Measurements from ENCODE around the gene ERCC3.
"Not testable (repeated sequence)": the region's sequence is repeated elsewhere in the genome, so short reads cannot be mapped to it uniquely, and the experiment has no call there.

ERCC3 gene

DNA sequence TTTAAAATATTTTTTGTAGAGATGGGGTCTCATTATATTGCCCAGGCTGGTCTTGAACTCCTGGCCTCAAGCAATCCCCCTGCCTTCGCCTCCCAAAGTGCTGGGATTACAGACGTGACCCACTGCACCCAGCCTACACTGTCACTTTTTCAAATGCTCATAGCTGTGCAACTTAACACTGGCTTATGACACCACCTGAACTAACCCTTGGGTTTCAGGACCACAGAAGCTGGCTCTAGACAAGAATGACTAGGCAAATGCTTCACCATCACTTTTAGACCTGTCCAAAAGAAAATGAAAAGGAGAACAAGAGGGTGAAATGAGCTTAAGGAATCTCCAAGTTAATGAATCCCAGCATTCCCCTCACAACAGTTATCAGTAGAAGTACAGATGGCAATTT is 13.3 kb downstream of the ERCC3 start:
- H3K4me3 ChIP-seq (ENCODE audit: low read depth, low read length) = no peak overlapping the region

DNA sequence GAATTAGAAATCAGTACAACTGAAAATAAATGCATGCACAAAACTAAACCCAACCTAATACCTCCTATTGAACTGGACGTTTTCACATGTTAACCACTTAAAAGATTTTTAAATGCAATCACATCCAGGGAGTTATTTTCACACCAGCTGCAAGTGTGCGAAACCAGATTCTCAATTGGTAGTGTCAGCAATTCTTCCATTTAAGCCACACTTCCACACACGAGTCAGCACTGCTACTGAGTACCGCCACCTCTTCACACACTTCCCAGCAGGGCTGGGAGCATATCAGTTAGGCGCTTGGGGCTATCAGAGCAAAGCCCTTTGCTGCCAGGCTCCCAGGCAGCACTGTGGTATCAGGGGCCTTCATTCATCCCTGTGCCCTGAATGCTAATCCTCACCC is 14.2 kb downstream of the ERCC3 start:
- H3K4me3 ChIP-seq (ENCODE audit: low read depth, low read length) = no peak overlapping the region

DNA sequence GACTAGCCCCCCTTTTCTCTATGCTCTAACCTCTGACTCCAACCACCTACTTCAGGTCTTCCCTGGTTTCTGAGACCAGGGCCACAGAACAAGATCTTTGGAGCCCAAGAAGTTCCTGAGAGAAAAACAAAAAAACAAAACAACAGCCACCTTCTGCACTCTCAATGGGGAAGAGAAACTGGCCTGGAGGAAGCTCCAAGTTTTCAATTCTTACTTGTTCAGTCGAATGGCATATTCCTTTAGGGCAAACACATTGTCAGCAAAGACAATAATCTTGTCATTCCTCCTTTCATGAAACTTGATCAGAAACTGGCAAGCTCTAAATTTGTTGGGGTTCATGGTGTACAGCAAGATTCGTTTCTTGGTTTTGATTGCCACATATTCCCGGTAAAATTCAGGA is 15.0 kb downstream of the ERCC3 start:
- no peak overlapping the region for H3K4me3 ChIP-seq (ENCODE audit: low read depth, low read length)

DNA sequence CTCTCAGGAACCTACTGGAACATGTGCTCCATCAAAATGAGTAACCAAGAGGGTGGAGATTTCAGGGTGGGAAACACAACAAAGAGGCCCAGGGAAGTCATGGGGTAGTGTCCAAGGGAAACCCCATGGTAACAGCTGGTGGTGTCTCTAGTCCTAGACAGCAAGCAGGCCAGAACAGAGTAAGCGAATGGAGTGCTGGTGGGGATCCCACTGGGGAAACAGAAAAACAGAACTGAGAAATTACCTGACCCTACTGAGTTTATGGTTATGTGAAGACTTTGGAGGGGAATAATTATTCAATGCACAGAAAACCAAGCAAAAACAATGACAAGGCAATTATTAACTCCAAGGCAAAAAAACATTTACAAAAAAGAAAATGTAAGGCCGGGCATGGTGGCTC is 16.9 kb downstream of the ERCC3 start:
- no peak overlapping the region for H3K4me3 ChIP-seq (ENCODE audit: low read depth, low read length)

DNA sequence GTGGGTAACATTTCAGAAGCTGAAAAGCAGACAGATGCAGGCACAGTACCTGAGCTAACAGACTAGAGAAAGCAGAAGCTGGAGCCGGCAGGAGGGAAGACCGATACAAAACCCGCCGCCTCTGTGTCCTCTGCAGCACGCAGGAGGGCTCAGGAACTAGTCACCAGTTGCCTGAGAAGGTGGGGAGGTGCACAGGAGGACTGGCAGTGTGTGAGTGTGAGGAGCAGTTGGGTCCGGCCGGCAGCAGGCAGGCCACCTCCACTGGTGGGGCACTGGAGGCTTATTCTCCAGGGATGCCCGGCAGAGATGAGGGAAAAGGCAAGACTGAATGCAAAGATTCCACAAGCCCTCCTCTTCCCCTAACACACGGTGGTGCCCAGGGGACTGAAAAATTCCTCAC is 18.2 kb downstream of the ERCC3 start:
- no peak overlapping the region for H3K4me3 ChIP-seq (ENCODE audit: low read depth, low read length)

DNA sequence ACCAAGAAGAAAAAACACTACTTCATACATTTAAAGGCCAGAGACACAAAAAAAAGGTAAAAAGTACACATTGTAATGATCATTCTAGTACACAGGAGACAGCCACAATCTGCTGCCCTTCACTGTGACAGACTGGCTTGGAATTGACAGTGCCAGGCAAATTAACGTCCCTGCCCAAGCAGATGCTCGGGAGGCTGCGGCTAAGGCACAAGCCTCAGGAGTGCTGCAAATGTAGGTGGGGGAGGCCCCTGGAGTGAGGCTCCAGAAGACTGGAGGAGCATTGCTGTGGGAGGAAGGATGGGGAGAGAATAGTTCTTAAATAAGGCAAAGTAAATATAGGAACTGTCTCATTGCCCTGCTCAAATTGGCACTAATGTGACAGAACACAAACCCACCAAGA is 18.6 kb downstream of the ERCC3 start:
- H3K4me3 ChIP-seq (ENCODE audit: low read depth, low read length) = no peak overlapping the region

DNA sequence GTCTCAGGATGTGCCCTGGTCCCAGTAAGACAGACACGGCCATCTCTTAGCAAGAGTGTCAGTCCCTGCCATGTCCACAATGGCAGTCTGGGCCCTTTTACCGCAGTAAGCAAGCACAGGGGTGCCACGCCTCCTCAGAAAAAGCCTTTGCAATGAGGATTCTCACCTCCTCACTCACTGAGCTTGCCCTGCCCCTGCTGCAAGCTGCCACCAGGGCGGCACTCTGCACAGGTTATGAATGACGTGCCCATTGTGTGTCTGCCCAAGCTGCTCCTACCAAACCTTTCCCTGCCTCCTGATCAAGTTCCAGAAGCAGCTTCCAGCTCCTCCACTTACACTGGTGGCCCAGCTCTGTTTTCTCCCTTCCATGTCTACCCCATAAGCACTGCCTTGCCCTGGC is 23.3 kb downstream of the ERCC3 start:
- no peak overlapping the region for H3K4me3 ChIP-seq (ENCODE audit: low read depth, low read length)

DNA sequence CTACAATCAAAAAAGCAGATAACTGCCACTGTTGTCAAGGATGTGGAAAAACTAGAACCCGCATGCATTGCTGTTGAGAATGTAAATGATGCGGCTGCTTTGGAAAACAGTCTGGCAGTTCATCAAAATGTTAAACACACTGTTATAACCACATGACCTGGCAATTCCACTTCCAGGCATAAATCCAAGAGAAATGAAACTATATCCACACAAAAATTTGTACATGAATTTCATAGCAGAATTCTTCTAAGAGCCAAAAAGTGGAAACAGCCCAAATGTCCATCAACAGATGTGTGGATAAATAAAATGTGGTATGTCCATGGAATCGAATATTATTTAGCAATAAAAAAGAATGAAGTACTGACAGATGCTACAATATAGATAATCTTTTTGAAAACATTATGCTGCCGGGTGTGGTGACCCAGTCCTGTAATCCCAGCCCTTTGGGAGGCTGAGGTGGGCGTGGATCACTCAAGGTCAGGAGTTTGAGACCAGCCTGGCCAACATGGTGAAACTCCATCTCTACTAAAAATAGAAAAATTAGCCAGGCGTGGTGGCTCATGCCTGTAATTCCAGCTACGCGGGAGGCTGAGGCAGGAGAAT is 32.0 kb downstream of the ERCC3 start:
- H3K4me3 ChIP-seq (ENCODE audit: low read depth, low read length) = no peak overlapping the region

DNA sequence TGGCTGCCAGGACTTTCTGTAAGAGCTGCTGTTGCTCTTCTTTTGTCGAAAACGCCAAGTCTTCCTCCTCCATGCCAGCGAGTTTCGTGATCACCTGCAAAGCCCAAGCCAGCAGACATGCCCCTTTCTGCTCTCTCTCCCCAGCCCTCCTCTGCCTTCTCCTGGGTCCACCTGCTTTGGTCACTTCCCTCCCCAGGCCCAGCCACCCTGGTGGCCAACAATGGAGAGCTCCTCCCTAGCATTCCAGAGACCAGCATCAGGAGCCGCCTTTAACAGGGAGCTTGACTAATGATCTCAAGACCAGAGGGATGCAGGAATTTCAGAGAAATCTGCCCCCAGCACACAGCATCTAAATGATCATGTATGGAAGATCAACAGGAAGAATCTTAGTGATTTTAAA is 34.6 kb downstream of the ERCC3 start:
- H3K4me3 ChIP-seq (ENCODE audit: low read depth, low read length) = no peak overlapping the region

DNA sequence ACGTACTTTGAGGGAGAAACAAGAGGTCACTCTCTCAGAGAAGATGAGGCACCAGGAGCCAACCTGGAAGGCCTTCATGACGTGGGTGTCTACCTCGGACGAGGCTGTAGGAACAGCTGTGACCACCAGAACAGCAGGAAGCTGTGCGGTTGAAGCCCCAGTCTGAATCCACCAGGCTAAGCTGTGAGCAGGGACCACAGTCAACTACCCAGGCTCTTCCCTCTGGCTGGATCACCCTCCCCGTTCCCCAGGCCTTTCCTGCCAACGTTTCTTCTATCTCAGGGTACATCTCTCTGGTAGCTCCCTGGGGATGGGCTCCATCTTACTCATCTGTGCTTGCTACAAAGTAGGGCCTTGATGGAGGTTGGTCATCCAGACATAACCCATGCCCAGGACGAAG is 37.1 kb downstream of the ERCC3 start:
- H3K4me3 ChIP-seq (ENCODE audit: low read depth, low read length) = no peak overlapping the region

DNA sequence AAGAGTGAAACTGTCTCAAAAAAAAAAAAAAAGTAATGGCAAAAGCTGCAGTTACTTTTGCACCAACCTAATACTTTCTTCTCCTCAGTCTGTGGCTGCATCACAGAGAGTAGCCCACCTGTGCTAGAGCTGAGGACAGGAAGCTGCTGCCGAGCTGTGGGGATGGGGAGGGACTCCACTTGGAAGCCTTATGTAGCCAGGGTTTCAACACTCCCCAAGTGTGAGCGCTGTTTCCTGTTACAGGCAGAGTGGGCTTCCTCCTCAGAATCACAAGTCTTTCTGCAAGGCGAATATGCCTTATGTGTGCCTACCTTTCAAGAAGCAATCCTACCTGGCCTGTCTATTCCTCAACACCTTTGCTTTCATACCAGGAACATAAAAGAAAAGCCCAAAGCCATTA is 37.6 kb downstream of the ERCC3 start:
- no peak overlapping the region for H3K4me3 ChIP-seq (ENCODE audit: low read depth, low read length)

DNA sequence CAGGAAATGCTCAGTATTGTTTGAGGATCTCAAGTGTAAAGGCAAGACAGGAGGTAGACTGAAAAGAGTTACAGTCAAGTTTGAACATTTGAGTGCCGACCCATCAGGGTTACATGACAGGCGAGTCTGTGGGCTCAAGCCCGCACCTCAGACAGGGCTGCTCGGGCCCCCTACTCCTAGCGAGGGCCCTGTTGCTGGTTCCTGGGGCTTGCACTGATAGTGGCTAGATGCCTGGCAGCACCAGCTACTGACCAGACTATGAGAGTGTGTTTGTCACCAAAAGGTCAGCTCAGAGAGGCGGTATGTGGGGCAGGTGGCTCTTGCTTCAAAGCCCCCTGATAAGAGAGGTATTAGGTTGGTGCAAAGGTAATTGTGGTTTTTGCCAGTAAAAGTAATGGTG is 38.2 kb downstream of the ERCC3 start:
- H3K4me3 ChIP-seq (ENCODE audit: low read depth, low read length) = no peak overlapping the region

DNA sequence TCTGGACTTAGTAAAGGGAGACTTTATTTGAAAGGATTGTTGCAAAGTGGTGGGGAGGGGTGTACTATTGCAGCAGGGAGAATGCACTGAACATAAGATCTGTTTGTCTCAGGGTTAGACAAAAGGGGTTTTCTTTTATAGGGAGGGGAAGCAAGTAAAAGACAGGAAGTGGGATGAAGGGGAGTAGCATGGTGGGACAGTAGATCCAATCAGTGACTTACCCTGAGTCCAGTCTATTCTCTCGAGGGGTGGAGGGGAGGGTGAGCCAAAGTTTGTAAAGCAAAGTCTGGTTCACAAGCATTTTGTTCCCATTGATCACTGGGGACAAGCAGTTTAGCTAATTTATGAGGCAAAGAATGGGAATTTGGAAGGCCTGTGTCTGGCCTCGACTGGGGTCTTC is 38.8 kb downstream of the ERCC3 start:
- no peak overlapping the region for H3K4me3 ChIP-seq (ENCODE audit: low read depth, low read length)

DNA sequence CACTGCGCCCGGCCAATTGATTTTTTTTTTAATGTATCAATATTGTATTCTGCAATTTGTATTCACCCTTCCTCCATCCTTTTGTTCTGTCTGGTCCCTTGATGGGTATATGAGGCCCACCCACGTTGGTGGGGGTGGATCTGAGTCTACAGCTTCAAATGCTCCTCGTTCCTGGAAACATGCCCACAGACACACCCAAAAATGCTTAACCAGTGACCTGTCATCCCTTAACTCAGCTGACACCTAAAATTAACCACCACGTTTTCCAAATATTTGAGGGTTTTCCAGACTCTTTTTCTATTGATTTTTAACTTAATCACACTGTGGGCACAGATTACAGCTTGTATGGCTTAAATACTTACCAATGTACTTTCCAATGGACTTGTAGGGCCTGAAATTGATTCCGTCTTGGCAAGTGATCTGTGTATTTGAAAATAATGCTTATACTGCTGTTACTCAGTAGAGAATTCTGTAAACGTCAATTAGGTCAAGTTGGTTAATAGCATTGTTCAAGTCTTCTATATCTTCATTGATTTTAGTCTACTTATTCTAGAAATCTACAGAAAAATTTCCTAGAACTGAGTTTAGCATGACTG is 39.5 kb downstream of the ERCC3 start:
- no peak overlapping the region for H3K4me3 ChIP-seq (ENCODE audit: low read depth, low read length)

DNA sequence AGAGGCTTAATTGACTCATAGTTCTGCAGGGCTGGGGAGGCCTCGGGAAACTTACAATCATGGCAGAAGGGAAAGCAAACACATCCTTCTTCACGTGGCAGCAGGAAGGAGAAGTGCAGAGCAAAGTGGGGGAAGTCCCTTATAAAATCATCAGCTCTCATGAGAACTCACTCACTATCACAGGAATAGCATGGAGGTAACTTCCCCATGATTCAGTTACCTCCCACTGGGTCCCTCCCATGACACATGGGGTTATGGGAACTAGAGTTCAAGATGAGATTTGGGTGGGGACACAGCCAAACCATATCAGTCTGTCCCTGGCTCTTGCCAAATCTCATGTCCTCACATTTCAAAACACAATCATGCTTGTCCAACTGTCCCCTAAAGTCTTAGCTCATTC is 52.8 kb downstream of the ERCC3 start:
- not testable (repeated sequence) for H3K4me3 ChIP-seq (ENCODE audit: low read depth, low read length)

DNA sequence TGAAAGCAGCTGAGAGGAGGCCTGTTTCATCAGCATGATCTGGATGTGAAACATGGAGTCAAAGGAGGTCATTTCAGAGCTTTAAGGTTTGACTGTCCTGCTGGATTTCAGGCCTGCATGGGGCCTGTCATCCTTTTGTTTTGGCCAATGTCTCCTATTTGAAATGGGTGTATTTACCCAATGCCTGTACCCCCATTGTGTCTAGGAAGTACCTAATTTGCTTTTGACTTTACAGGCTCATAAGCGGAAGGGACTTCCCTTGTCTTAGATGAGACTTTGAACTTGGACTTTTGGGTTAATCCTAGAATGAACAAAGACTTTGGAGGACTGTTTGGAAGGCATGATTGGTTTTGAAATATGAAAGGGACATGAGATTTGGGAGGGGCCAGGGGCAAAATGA is 54.5 kb downstream of the ERCC3 start:
- H3K4me3 ChIP-seq (ENCODE audit: low read depth, low read length) = no peak overlapping the region

DNA sequence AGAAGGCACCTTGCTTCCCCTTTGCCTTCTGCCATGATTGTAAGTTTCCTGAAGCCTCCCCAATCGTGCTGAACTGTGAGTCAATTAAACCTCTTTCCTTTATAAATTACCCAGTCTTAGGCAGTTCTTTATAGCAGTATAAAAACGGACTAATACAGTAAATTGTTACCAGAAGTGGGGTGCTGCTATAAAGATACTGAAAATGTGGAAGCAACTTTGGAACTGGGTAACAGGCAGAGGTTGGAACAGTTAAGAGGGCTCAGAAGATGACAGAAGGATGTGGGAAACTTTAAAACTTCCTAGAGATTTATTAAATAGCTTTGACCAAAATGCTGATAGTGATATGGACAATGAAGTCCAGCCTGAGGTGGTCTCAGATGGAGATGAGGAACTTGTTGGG is 56.2 kb downstream of the ERCC3 start:
- H3K4me3 ChIP-seq (ENCODE audit: low read depth, low read length) = not testable (repeated sequence)

DNA sequence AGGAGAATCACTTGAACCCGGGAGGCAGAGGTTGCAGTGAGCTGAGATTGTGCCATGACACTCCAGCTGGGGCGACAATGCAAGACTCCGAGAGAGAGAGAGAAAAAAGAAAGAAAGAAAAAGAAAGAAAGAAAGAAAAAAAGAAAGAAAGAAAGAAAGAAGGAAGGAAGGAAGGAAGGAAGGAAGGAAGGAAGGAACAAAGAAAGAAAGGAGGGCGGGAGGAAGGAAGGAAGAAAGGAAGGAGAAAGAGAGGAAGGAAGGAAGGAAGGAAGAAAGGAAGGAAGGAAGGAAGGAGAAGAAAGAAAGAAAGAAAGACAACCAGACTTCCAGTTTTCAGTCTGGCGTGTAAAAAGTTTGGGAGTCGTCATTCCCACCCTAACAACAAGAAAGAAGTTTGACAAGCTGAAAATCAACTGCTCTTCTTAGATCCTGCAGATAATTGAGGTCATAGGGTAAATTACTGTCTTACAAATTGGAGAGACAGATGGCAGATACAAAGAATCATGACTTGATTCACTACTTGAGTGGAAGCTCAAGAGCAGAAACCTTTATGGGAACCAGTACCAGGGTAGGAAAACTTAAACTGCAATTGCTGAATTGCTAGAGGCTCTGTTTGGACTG is 58.8 kb downstream of the ERCC3 start:
- H3K4me3 ChIP-seq (ENCODE audit: low read depth, low read length) = no peak overlapping the region

DNA sequence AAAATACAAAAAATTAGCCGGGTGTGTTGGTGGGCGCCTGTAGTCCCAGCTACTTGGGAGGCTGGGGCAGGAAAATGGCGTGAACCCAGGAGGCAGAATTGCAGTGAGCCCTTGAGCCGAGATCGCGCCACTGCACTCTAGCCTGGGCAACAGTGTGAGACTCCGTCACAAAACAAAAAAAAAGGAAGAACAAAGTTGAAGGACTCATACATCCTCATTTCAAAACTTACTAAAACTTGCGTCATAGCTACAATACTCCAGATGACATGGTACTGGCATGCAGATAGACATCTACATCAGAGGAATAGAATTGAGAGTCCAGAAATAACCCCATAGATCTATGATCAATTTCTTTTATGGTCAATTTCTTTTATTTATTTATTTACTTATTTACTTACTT is 60.2 kb downstream of the ERCC3 start:
- no peak overlapping the region for H3K4me3 ChIP-seq (ENCODE audit: low read depth, low read length)

DNA sequence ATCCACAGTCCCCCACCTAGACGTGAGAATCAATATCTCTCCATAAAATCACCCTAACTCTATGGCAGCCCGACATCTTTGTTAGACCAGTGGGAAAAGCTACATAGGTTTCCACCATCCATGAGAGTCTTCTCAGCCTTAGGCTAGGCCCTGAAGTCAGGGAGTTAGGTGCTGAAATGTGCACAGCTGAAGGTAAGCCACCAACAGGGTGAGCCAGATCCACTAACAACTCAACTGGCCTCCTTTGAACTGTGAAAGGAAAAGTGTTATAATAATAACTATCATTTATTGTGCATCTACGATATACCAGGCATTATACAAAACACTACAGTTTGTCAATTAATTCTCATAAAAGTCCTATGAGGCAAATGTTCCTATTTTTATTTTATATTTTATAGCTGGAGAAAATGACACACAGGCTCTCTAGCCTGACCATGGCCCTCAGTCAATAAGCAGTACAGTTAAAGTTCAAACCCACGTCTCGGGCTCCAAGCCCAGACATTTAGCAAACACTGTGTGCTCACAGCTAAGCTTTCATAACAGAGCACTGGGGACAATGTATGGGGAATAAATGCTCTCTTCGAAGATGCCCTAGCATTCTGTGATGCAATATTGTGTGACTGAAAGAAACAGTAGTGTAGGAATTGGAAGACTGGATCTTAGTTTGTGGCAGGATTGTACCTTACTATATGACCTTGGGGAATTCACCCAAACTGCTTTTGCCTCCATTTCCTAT is 62.6 kb downstream of the ERCC3 start:
- no peak overlapping the region for H3K4me3 ChIP-seq (ENCODE audit: low read depth, low read length)

DNA sequence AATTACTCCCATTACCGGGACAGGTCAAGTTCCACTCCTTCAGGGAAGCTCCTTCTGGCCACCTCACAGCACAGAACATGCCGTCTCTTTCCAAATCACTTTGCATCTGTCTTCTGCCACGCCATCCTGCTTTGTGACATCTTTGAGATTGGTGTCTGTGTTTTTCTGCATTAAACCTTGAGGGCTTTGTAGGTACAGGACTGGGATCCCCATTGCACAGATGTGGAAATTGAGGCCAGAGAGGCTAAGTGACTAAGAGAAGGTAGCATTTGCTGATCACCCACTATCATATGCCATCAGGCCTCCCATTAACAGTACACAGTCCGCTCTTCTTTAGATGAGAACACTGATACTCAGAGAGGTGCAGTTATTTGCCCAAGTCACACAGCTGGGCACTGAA is 64.4 kb downstream of the ERCC3 start:
- H3K4me3 ChIP-seq (ENCODE audit: low read depth, low read length) = no peak overlapping the region

DNA sequence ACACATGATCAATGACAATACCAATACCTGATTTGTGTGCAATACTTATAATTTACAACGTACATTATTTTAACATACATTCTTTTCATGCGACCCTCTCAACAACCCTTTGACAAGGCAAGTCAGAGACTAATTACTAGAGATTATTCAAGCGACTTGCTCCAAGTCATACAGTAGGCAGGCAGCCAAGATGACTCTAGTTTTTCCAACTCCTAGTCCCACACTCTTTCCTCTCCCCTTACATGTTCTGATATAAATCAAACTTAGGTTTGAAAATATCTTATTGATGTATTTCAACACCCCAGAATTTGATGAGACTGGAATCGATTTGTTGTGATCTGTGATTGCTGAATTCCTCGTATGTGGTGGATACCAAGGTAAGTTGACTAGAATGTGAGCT is 65.8 kb downstream of the ERCC3 start:
- no peak overlapping the region for H3K4me3 ChIP-seq (ENCODE audit: low read depth, low read length)

All from iPS-11a (cell line).